Activated effector memory CD4-positive, alpha-beta T cell treated with anti-CD3 and anti-CD28 coated beads, Interleukin-2, amount 50 U/mL, for 16 hours (primary cell): Measurements from ENCODE around the gene ACP3.
"Not testable (repeated sequence)": the region's sequence is repeated elsewhere in the genome, so short reads cannot be mapped to it uniquely, and the experiment has no call there.

Experiments used
- DNase-seq: peaks from one replicate; pipeline ENCODE4 v3.0.0-alpha.2; 2020

ACP3 gene

GRCh38 chr3:132368515-132368914 is 51.3 kb downstream of the ACP3 start:
- no peak for DNase-seq

- DNase-seq = no peak
Observed at GRCh38 chr3:132368962-132369361, 51.8 kb downstream of the ACP3 start.

- not testable (repeated sequence) for DNase-seq
Observed at GRCh38 chr3:132376945-132377354, 59.7 kb downstream of the ACP3 start.

- no peak for DNase-seq
Observed at GRCh38 chr3:132378048-132378762, 61.0 kb downstream of the ACP3 start.

GRCh38 chr3:132378846-132379245 is 61.6 kb downstream of the ACP3 start:
- no peak for DNase-seq

- DNase-seq = no peak
Observed at GRCh38 chr3:132380920-132381319, 63.7 kb downstream of the ACP3 start.

- no peak for DNase-seq
Observed at GRCh38 chr3:132381348-132381944, 64.2 kb downstream of the ACP3 start.

- DNase-seq = no peak
Observed at GRCh38 chr3:132382267-132382666, 65.1 kb downstream of the ACP3 start.

- DNase-seq = no peak
Observed at GRCh38 chr3:132382688-132383194, 65.5 kb downstream of the ACP3 start.

- DNase-seq = no peak
Observed at GRCh38 chr3:132386259-132386658, 69.1 kb downstream of the ACP3 start.

- DNase-seq = not testable (repeated sequence)
Observed at GRCh38 chr3:132392675-132393074, 75.5 kb downstream of the ACP3 start.

GRCh38 chr3:132394320-132394719 is 77.1 kb downstream of the ACP3 start:
- no peak for DNase-seq

- DNase-seq = no peak
Observed at GRCh38 chr3:132395126-132395525, 77.9 kb downstream of the ACP3 start.

GRCh38 chr3:132396255-132396654 is 79.0 kb downstream of the ACP3 start:
- no peak for DNase-seq

- not testable (repeated sequence) for DNase-seq
Observed at GRCh38 chr3:132396776-132397175, 79.6 kb downstream of the ACP3 start.

- DNase-seq = no peak
Observed at GRCh38 chr3:132399054-132399929, 82.1 kb downstream of the ACP3 start.

- DNase-seq = no peak
Observed at GRCh38 chr3:132401255-132401654, 84.0 kb downstream of the ACP3 start.

GRCh38 chr3:132404276-132404675 is 87.1 kb downstream of the ACP3 start:
- no peak for DNase-seq

GRCh38 chr3:132405188-132405587 is 88.0 kb downstream of the ACP3 start:
- no peak for DNase-seq

GRCh38 chr3:132405609-132406299 is 88.5 kb downstream of the ACP3 start:
- no peak for DNase-seq

- no peak for DNase-seq
Observed at GRCh38 chr3:132406587-132406986, 89.4 kb downstream of the ACP3 start.

GRCh38 chr3:132407025-132407424 is 89.8 kb downstream of the ACP3 start:
- DNase-seq = no peak
